Osteoblast (primary cell): ENCODE data around the gene LIN28A. TPM values are rescaled to one million over a fixed set of nuclear protein-coding genes. Genes with fewer than 3 reads are reported as not detected.
A peak's percentile ranks its signal among the peaks of the same experiment; 100 is the strongest.
"Not testable (repeated sequence)": the region's sequence is repeated elsewhere in the genome, so short reads cannot be mapped to it uniquely, and the experiment has no call there.

Experiments used
- DNase-seq: peaks from one replicate; pipeline ENCODE4 v3.0.0; 2011; ENCODE audit warnings: low spot score, mixed read lengths; ENCODE audit not compliant: insufficient read length; ENCODE audit errors: missing footprints
- H2AFZ ChIP-seq: 2 replicates; pipeline ENCODE4 v1.6.0; 2011; ENCODE audit warnings: mild to moderate bottlenecking, low read length
- H3K27ac ChIP-seq: 2 replicates; pipeline ENCODE4 v1.5.1; 2011; ENCODE audit warnings: mild to moderate bottlenecking, low read depth, low read length, moderate library complexity
- H3K27me3 ChIP-seq: 2 replicates; pipeline ENCODE4 v1.6.0; 2012; ENCODE audit warnings: mild to moderate bottlenecking, control low read depth, inconsistent platforms, low read length, moderate library complexity; ENCODE audit not compliant: insufficient read depth
- H3K36me3 ChIP-seq: 2 replicates; pipeline ENCODE4 v1.5.1; 2011; ENCODE audit warnings: mild to moderate bottlenecking, low read length, control low read depth, moderate library complexity; ENCODE audit not compliant: insufficient read depth
- H3K4me1 ChIP-seq: 2 replicates; pipeline ENCODE4 v1.5.1; 2011; ENCODE audit warnings: mild to moderate bottlenecking, low read length, control low read depth, moderate library complexity; ENCODE audit not compliant: insufficient read depth
- H3K4me2 ChIP-seq: 2 replicates; pipeline ENCODE4 v1.6.0; 2011; ENCODE audit warnings: mild to moderate bottlenecking, low read length; ENCODE audit not compliant: insufficient read depth
- H3K4me3 ChIP-seq: fragments of 200-600 bp; sonication (generic); 3 replicates; pipeline ENCODE4 v1.5.1; 2012; ENCODE audit warnings: mild to moderate bottlenecking, low read length, inconsistent platforms; ENCODE audit not compliant: insufficient read depth
- H3K79me2 ChIP-seq: 2 replicates; pipeline ENCODE4 v1.6.0; 2012; ENCODE audit warnings: mild to moderate bottlenecking, low read length, control low read depth, inconsistent platforms; ENCODE audit not compliant: insufficient read depth
- H3K9me3 ChIP-seq: 2 replicates; pipeline ENCODE4 v1.5.1; 2011; ENCODE audit warnings: low read depth, low read length, control low read depth
- H4K20me1 ChIP-seq: 2 replicates; pipeline ENCODE4 v1.6.0; 2012; ENCODE audit warnings: mild to moderate bottlenecking, low read length, control low read depth; ENCODE audit not compliant: insufficient read depth
- total RNA-seq: library from RNA; depleted of rRNA; stranded (reverse); fragments of >200 nt; gene quantifications from 2 replicates; pipeline ENCODE4 v1.2.3, GENCODE V29; 2012
- TF ChIP-seq, protein P1 (sequence below): IDR thresholded peaks from 2 replicates; pipeline ENCODE4 v1.5.1; 2011; ENCODE audit warnings: mild to moderate bottlenecking, low read depth, low read length, moderate library complexity; ENCODE audit errors: extremely low read depth

Gene LIN28A
- total RNA-seq, 1 donor, result not detected

DNA sequence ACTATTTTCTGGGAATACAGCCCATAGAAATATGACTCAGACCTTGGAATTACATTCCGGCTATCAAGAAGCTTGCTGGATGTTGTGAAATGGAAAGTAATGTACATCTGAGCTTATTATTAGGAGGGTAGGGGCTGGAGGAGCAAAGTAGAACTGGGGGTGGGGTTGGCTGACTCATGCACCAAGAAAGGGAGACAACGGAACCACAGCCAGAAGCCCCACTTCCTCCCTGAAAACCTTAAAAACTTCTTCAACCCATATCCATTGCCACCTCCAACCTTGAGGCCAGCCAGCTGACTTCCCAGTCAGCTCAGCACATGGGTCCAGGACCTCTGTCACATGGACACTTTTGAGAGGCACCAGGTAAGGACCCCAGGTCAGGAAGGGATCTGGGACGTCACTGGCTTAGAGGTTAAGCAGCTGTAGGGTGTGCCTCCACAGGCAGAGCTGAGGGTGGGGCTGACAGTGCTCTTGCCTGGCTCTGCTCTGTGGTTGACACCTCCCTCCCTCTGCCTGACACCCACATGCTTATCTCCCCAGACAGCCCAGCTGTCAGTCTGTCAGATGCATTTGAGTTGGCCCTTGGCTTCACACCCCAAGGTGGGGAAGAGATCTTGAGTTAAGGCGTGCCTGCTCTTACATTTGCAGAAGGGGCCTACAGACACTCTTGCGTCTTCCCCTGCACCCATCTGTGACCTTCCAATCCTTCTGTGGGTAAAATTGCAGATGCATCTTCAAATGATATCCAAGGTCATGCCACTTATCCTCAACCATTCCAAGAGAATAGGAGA lies 32.3 kb upstream of the LIN28A start:
- Histone ChIP-seq H3K4me3 (peak overlapping the region; percentile 45), H2AFZ (peak overlapping the region; percentile 71), H3K4me2 (peak overlapping the region; percentile 74), H3K27me3 (no peaks in the 10 kb centered on the region), H4K20me1 (no peaks in the 10 kb centered on the region), H3K36me3 (no peaks in the 10 kb centered on the region), H3K27ac (peak overlapping the region; percentile 75), H3K79me2 (no peaks in the 10 kb centered on the region), H3K4me1 (peaks cover 19% of the 10 kb centered on the region), H3K9me3 (no peaks in the 10 kb centered on the region)
- peak; percentile 92 for DNase-seq
- TF ChIP-seq, protein P1, sequence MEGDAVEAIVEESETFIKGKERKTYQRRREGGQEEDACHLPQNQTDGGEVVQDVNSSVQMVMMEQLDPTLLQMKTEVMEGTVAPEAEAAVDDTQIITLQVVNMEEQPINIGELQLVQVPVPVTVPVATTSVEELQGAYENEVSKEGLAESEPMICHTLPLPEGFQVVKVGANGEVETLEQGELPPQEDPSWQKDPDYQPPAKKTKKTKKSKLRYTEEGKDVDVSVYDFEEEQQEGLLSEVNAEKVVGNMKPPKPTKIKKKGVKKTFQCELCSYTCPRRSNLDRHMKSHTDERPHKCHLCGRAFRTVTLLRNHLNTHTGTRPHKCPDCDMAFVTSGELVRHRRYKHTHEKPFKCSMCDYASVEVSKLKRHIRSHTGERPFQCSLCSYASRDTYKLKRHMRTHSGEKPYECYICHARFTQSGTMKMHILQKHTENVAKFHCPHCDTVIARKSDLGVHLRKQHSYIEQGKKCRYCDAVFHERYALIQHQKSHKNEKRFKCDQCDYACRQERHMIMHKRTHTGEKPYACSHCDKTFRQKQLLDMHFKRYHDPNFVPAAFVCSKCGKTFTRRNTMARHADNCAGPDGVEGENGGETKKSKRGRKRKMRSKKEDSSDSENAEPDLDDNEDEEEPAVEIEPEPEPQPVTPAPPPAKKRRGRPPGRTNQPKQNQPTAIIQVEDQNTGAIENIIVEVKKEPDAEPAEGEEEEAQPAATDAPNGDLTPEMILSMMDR, result no peak

DNA sequence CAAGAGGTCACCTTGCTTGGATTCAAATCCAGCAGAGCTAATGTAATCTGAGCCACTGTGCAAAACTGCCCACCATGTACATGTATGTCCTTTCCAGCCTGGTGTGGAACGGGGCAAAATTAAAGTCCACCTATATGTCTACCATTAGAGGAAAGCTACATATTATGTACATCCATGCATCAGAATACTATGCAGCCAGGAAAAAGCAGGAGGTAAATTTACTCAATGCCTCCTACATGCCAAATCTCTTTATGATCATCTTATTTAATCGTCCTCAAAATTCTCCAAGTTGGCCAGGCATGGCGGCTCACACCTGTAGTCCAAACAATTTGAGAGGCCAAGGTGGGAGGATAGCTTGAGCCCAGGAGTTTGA lies 31.8 kb upstream of the LIN28A start:
- Histone ChIP-seq H3K4me2 (no peak overlapping the region), H3K79me2 (no peaks in the 10 kb centered on the region), H3K36me3 (no peaks in the 10 kb centered on the region), H3K9me3 (no peaks in the 10 kb centered on the region), H3K27ac (no peak overlapping the region), H3K4me3 (no peak overlapping the region), H4K20me1 (no peaks in the 10 kb centered on the region), H3K27me3 (no peaks in the 10 kb centered on the region), H3K4me1 (peaks cover 13% of the 10 kb centered on the region), H2AFZ (no peak overlapping the region)
- peak; percentile 21 for DNase-seq
- TF ChIP-seq, protein P1, result no peak

DNA sequence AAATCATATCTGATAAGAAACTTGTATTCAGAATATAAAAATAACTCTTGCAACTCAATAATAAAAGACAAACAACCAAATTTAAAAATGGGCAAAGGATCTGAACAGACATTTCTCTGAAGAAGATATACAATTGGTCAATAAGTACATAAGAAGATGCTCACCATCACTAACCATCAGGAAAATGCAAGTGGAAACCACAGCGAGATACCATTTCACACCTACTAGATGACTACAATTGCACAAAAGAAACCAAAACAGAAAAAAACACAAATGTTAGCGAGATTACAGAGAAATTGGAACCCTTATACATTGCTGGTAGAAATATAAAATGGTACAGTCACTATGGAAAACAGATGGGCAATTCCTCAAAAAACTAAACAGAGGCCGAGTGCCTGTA lies 26.5 kb upstream of the LIN28A start:
- Histone ChIP-seq H3K79me2 (no peaks in the 10 kb centered on the region), H2AFZ (no peak overlapping the region), H3K27ac (no peak overlapping the region), H4K20me1 (no peaks in the 10 kb centered on the region), H3K9me3 (no peaks in the 10 kb centered on the region), H3K36me3 (no peaks in the 10 kb centered on the region), H3K4me3 (no peak overlapping the region), H3K4me2 (no peak overlapping the region), H3K27me3 (no peaks in the 10 kb centered on the region), H3K4me1 (peaks cover 20% of the 10 kb centered on the region)
- DNase-seq, result no peak
- TF ChIP-seq, protein P1, result no peak

DNA sequence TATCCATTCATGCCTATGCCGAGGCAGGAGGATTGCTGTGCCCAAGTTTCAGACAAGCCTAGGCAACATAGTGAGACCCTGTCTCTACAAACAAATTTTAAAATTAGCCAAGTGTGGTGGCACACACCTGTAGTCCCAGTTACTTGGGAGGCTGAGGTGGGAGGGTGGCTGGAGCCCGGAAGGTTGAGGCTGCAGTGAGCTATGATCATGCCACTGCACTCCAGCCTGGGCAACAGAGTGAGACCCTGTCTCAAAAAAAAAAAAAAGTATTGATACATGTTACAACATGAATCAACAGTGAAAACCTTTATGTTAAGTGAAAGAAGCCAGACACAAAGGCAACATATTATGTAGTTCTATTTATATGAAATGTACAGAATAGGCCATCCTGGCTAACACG lies 25.6 kb upstream of the LIN28A start:
- H3K36me3 ChIP-seq, H3K79me2 ChIP-seq, H3K9me3 ChIP-seq, H3K27ac ChIP-seq, DNase-seq, H4K20me1 ChIP-seq, H3K27me3 ChIP-seq, H3K4me3 ChIP-seq, H2AFZ ChIP-seq: not testable (repeated sequence)
- H3K4me2 ChIP-seq, result peak overlapping the region; percentile 83
- peaks cover 20% of the 10 kb centered on the region for H3K4me1 ChIP-seq
